ENCODE data around the gene PRLHR.

Gene PRLHR

DNA sequence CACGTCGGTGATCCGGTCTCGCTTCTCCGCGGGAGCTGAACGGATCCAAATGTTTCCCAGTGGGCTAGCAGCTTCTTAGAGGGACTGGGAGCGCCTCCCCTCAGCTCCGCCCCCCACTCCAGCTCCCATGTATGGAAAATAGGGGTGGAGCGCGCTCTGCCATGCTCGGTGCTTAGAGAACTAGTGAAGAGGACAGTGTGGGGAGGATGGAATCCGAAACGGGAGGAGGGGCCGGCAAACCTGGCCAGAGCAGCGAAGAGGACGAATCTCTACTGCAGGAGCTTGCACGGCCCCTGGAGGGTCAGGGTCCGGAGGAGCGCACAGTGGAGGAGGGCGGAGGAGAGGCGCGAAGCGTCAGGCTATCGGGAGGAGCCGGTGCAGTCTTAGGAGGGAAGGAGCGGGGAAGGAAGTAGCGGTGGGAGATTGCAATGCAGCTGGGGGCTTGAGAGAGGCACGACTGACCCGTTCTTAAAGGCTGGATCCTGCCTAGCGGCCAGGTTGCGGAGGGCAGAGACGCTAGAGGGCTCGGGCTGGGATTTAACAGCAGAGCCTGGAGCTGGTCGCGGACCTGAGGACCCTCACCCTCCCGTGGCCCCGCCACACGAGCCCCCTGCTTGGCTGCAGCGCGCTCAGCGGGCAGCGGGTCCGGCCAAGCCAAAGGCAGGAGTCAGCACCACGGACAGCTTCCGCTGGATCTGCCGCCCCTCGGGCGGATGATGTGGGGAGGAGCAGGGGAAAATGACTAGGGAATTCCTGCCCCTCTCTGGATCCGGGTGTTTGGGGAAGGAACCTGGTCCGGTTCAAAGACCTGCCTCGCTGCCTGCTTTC, at the start of gene PRLHR:
PRLHR (minus strand) TSS at position 51 of the 828 bp plus-strand sequence. CDS start 404 bp downstream, outside the sequence.
- H3K9me3 ChIP-seq (ENCODE audit: control insufficient read depth in 1 of 2, low read length in 2 of 2) = no peaks in the 10 kb centered on the region
- H3K36me3 ChIP-seq (ENCODE audit: control insufficient read depth in 1 of 2, insufficient read depth in 2 of 2, low read length in 2 of 2) = no peaks in the 10 kb centered on the region
- no peak within 1 kb of the TSS for H3K9ac ChIP-seq (ENCODE audit: low read depth in 1 of 2, low read length in 2 of 2)
- H3K4me1 ChIP-seq (ENCODE audit: control insufficient read depth in 1 of 2, insufficient read depth in 2 of 2, low read length in 2 of 2) = no peaks in the 10 kb centered on the region
- no peak within 1 kb of the TSS for H3K27ac ChIP-seq (ENCODE audit: low read depth, low read length)
- peak within 1 kb of the TSS in 1 of 2 donors; percentile 25 for H3K4me3 ChIP-seq (ENCODE audit: low read depth in 1 of 2, low read length in 2 of 2)
- peaks cover 25 to 26% of the 10 kb centered on the region in 2 donors for H3K27me3 ChIP-seq (ENCODE audit: control insufficient read depth in 1 of 2, insufficient read depth in 2 of 2, low read length in 2 of 2)

DNA sequence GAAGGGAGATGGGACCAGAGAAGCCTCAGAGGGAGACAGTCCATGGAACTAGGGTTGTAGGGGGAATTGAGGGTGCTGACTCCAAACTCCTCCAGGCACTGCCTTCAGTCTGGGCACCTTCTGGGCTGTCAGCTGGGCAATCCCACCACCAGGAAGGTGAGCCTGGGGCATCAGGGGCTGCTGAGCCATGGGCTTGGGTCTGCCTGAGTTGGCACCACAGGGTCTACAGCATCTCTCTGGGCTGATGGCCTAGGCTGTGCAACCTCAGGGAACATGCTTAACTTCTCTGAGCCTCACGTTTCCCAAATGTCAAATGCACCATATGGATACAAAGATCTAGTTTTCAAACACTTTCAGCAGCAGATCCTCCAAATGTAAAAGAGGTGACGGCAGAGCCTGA, 46.8 kb upstream of the PRLHR start:
- H3K36me3 ChIP-seq (ENCODE audit: control insufficient read depth in 1 of 2, insufficient read depth in 2 of 2, low read length in 2 of 2) = no peaks in the 10 kb centered on the region
- H3K9me3 ChIP-seq (ENCODE audit: control insufficient read depth in 1 of 2, low read length in 2 of 2) = peaks cover 0 to 4% of the 10 kb centered on the region in 2 donors
- H3K4me1 ChIP-seq (ENCODE audit: control insufficient read depth in 1 of 2, insufficient read depth in 2 of 2, low read length in 2 of 2) = no peaks in the 10 kb centered on the region
- H3K9ac ChIP-seq (ENCODE audit: low read depth in 1 of 2, low read length in 2 of 2) = no peak overlapping the region
- no peak overlapping the region for H3K4me3 ChIP-seq (ENCODE audit: low read depth in 1 of 2, low read length in 2 of 2)
- H3K27ac ChIP-seq (ENCODE audit: low read depth, low read length) = no peak overlapping the region
- peaks cover 0 to 2% of the 10 kb centered on the region in 2 donors for H3K27me3 ChIP-seq (ENCODE audit: control insufficient read depth in 1 of 2, insufficient read depth in 2 of 2, low read length in 2 of 2)

DNA sequence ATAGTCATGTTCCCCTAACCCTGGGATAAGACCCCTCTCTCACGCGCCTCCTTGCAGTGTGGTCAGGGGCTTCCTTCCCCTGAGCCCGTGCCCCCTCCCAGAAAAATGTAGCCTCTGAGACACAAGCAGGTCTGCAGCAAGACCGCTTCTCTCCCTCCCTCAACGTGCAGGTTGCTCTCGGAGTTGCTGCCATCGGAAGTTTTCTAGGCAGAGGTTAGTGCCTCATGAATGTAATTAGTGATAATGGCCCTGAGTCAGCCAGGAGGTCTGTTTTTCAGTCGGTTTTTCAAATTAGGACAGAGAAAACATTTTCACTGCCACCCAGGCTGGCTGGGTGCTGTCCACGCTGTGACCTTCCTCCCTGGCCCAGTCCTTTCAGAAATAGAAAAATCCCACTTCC, 43.2 kb upstream of the PRLHR start:
- no peaks in the 10 kb centered on the region for H3K4me1 ChIP-seq (ENCODE audit: control insufficient read depth in 1 of 2, insufficient read depth in 2 of 2, low read length in 2 of 2)
- no peaks in the 10 kb centered on the region for H3K36me3 ChIP-seq (ENCODE audit: control insufficient read depth in 1 of 2, insufficient read depth in 2 of 2, low read length in 2 of 2)
- H3K4me3 ChIP-seq (ENCODE audit: low read depth in 1 of 2, low read length in 2 of 2) = no peak overlapping the region
- peaks cover 0 to 2% of the 10 kb centered on the region in 2 donors for H3K27me3 ChIP-seq (ENCODE audit: control insufficient read depth in 1 of 2, insufficient read depth in 2 of 2, low read length in 2 of 2)
- H3K9ac ChIP-seq (ENCODE audit: low read depth in 1 of 2, low read length in 2 of 2) = no peak overlapping the region
- no peak overlapping the region for H3K27ac ChIP-seq (ENCODE audit: low read depth, low read length)
- peaks cover 0 to 4% of the 10 kb centered on the region in 2 donors for H3K9me3 ChIP-seq (ENCODE audit: control insufficient read depth in 1 of 2, low read length in 2 of 2)

DNA sequence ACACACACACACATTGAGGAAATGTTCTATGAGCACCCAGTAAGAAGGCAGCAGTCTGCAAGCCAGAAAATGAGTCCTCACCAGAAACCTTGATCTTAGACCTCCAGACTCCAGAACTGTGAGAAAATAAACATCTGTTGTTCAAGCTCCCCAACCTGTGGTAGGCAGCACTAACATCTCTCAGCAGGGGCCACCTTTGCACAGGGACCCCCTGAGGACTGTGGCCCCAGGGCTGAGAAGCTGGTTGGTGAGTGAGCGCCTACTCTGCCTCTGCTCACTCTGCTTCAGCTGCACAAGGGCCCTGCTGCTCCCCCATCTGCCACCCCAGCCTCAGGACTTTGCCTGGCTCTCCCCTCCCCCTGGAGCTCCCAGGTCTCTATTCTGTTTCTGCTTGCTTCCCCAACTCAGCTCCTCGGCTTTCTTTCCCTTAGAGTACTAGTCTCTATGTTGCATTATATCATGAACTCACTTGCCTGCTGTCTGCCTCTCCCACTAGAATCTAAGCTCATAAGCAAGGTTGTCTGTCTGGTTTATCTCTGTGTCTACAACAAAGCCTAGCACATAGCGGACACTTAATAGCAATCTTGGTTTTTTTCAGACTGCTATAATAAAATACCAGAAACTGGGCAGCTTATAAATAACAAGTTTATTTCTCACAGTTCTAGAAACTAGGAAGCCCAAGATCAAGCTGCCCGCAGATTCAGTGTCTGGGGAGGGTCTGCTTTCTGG, 40.4 kb upstream of the PRLHR start:
- Histone ChIP-seq H3K27ac (ENCODE audit: low read depth, low read length) (no peak overlapping the region), H3K36me3 (ENCODE audit: control insufficient read depth in 1 of 2, insufficient read depth in 2 of 2, low read length in 2 of 2) (no peaks in the 10 kb centered on the region), H3K4me1 (ENCODE audit: control insufficient read depth in 1 of 2, insufficient read depth in 2 of 2, low read length in 2 of 2) (no peaks in the 10 kb centered on the region), H3K9me3 (ENCODE audit: control insufficient read depth in 1 of 2, low read length in 2 of 2) (peaks cover 0 to 3% of the 10 kb centered on the region in 2 donors), H3K4me3 (ENCODE audit: low read depth in 1 of 2, low read length in 2 of 2) (no peak overlapping the region), H3K9ac (ENCODE audit: low read depth in 1 of 2, low read length in 2 of 2) (no peak overlapping the region), H3K27me3 (ENCODE audit: control insufficient read depth in 1 of 2, insufficient read depth in 2 of 2, low read length in 2 of 2) (peaks cover 0 to 2% of the 10 kb centered on the region in 2 donors)

DNA sequence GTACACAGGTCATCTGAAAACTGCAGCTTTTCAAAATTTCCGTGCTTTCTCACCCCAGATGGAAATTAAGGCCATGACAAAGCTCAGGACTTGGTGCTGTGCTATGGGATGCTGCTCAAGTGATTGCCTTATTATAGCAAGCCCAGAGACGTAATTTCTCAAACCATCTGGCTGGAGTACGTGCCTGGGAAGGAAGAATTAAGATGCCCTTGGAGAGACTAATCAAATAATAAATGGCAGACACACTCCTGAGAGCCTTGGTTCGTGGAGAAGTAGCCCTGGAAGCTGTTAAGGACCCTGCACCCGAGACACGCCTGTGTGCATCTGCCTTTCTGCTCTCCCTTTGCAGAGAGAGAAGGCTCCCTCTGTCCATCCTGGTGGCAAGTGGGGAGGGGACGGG, 38.3 kb upstream of the PRLHR start:
- Histone ChIP-seq H3K27me3 (ENCODE audit: control insufficient read depth in 1 of 2, insufficient read depth in 2 of 2, low read length in 2 of 2) (no peaks in the 10 kb centered on the region), H3K9ac (ENCODE audit: low read depth in 1 of 2, low read length in 2 of 2) (no peak overlapping the region), H3K9me3 (ENCODE audit: control insufficient read depth in 1 of 2, low read length in 2 of 2) (no peaks in the 10 kb centered on the region), H3K36me3 (ENCODE audit: control insufficient read depth in 1 of 2, insufficient read depth in 2 of 2, low read length in 2 of 2) (no peaks in the 10 kb centered on the region), H3K27ac (ENCODE audit: low read depth, low read length) (no peak overlapping the region), H3K4me1 (ENCODE audit: control insufficient read depth in 1 of 2, insufficient read depth in 2 of 2, low read length in 2 of 2) (no peaks in the 10 kb centered on the region), H3K4me3 (ENCODE audit: low read depth in 1 of 2, low read length in 2 of 2) (no peak overlapping the region)

DNA sequence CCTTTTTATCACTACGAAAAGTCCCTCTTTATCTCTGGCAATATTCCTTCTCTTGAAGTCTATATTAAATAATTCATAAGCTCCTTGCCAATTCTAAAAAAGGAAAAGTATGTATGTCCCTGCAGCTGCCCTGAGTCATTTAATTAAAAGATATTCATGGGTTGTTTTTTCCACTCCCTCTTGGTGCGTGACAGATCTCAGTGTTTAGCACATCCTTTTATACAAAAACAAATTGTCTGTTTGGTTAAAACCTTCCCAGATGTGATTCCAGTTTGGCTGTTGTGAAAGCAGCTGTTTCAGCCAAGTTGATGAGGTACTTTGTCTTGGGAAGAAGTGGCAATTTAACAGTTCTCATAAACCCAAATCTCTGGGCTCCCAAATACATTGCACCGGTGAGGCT, 33.8 kb upstream of the PRLHR start:
- no peak overlapping the region for H3K27ac ChIP-seq (ENCODE audit: low read depth, low read length)

DNA sequence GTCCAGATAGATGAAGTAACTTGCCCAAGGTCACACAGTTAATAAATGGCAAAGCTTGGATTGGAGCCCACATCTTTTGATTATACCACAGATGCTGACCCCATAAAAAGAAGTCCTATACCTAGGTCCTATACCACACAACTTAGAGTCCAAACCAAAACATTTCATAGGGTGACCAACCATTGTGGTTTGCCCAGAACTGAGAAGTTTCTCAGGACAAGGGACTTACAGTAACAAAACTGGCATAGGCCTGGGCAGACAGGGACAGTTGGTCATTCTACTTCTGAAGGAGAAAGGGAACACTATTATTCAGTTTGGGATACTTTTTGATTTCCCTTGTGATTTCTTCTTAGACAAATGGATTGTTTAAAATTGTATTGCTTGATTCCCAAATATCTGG, 32.9 kb upstream of the PRLHR start:
- H3K27ac ChIP-seq (ENCODE audit: low read depth, low read length) = no peak overlapping the region
- H3K9ac ChIP-seq (ENCODE audit: low read depth in 1 of 2, low read length in 2 of 2) = no peak overlapping the region
- no peaks in the 10 kb centered on the region for H3K4me1 ChIP-seq (ENCODE audit: control insufficient read depth in 1 of 2, insufficient read depth in 2 of 2, low read length in 2 of 2)
- H3K9me3 ChIP-seq (ENCODE audit: control insufficient read depth in 1 of 2, low read length in 2 of 2) = no peaks in the 10 kb centered on the region
- no peaks in the 10 kb centered on the region for H3K36me3 ChIP-seq (ENCODE audit: control insufficient read depth in 1 of 2, insufficient read depth in 2 of 2, low read length in 2 of 2)
- H3K4me3 ChIP-seq (ENCODE audit: low read depth in 1 of 2, low read length in 2 of 2) = no peak overlapping the region
- H3K27me3 ChIP-seq (ENCODE audit: control insufficient read depth in 1 of 2, insufficient read depth in 2 of 2, low read length in 2 of 2) = no peaks in the 10 kb centered on the region

More for the DNA sequence above, 33.8 kb upstream of the PRLHR start:
- Histone ChIP-seq H3K4me3 (ENCODE audit: low read depth in 1 of 2, low read length in 2 of 2) (no peak overlapping the region), H3K36me3 (ENCODE audit: control insufficient read depth in 1 of 2, insufficient read depth in 2 of 2, low read length in 2 of 2) (no peaks in the 10 kb centered on the region), H3K9ac (ENCODE audit: low read depth in 1 of 2, low read length in 2 of 2) (no peak overlapping the region), H3K9me3 (ENCODE audit: control insufficient read depth in 1 of 2, low read length in 2 of 2) (no peaks in the 10 kb centered on the region), H3K4me1 (ENCODE audit: control insufficient read depth in 1 of 2, insufficient read depth in 2 of 2, low read length in 2 of 2) (no peaks in the 10 kb centered on the region), H3K27me3 (ENCODE audit: control insufficient read depth in 1 of 2, insufficient read depth in 2 of 2, low read length in 2 of 2) (no peaks in the 10 kb centered on the region)

DNA sequence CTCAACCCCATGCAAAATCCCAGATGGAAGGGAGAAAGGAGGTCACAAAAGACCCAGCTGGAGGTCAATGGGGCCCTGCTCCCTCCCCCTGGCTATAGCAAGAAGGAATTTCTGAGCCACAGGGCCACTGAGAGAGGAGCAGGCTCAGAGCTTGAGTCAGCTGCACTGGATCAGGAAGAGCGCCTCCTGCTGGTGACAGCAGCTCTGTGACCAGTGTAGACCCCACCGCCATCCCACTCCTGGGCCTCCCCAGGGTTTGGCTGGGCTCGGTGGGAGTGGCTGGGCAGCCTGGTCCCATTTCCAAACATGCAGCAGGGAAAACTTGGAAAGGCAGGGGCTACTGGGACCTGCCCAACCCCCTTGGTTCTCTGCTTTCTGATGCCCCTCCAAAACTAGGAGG, 31.5 kb upstream of the PRLHR start:
- Histone ChIP-seq H3K4me1 (ENCODE audit: control insufficient read depth in 1 of 2, insufficient read depth in 2 of 2, low read length in 2 of 2) (no peaks in the 10 kb centered on the region), H3K36me3 (ENCODE audit: control insufficient read depth in 1 of 2, insufficient read depth in 2 of 2, low read length in 2 of 2) (no peaks in the 10 kb centered on the region), H3K9ac (ENCODE audit: low read depth in 1 of 2, low read length in 2 of 2) (no peak overlapping the region), H3K9me3 (ENCODE audit: control insufficient read depth in 1 of 2, low read length in 2 of 2) (no peaks in the 10 kb centered on the region), H3K4me3 (ENCODE audit: low read depth in 1 of 2, low read length in 2 of 2) (no peak overlapping the region), H3K27ac (ENCODE audit: low read depth, low read length) (no peak overlapping the region), H3K27me3 (ENCODE audit: control insufficient read depth in 1 of 2, insufficient read depth in 2 of 2, low read length in 2 of 2) (no peaks in the 10 kb centered on the region)

DNA sequence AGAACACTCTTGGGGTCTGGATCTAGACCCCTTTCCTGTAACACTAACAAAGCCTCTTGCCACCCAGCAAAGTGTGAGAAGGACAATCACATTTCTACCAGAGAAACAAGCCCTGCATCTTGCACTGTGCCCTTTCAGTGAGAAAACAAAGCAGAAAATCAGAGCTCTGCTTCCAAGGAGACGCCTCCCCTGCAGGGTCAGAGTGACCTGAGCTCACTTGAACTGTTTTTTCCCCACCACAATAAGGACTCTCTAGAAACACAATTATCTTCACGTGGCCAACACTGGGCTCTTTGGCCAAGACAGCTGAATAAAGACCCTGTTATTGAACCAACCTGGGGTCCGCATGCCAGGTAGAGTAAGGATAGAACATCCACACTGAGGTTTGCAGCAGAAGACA, 30.1 kb upstream of the PRLHR start:
- Histone ChIP-seq H3K27ac (ENCODE audit: low read depth, low read length) (no peak overlapping the region), H3K4me3 (ENCODE audit: low read depth in 1 of 2, low read length in 2 of 2) (no peak overlapping the region), H3K4me1 (ENCODE audit: control insufficient read depth in 1 of 2, insufficient read depth in 2 of 2, low read length in 2 of 2) (no peaks in the 10 kb centered on the region), H3K9me3 (ENCODE audit: control insufficient read depth in 1 of 2, low read length in 2 of 2) (no peaks in the 10 kb centered on the region), H3K27me3 (ENCODE audit: control insufficient read depth in 1 of 2, insufficient read depth in 2 of 2, low read length in 2 of 2) (no peaks in the 10 kb centered on the region), H3K9ac (ENCODE audit: low read depth in 1 of 2, low read length in 2 of 2) (no peak overlapping the region), H3K36me3 (ENCODE audit: control insufficient read depth in 1 of 2, insufficient read depth in 2 of 2, low read length in 2 of 2) (no peaks in the 10 kb centered on the region)

DNA sequence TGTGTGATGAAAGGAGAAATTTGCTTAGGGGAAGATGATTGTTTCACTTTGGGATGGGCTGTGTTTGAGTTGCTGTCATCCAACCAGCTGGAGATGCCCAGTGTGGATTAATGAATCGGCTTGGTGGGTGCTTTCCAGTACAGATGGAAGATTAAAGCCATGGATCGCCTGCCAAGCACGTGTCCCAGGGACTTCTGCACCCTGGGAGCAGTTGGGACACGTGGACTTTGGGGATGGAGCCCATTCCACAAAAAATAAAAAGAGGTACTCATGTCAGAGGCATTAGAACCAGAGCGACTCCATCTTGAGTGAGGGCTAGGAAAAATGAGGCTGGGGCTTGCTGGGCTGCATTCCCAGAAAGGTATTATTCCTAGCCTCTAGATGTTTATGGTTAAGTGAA, 29.3 kb upstream of the PRLHR start:
- H3K27ac ChIP-seq (ENCODE audit: low read depth, low read length) = no peak overlapping the region
- no peaks in the 10 kb centered on the region for H3K36me3 ChIP-seq (ENCODE audit: control insufficient read depth in 1 of 2, insufficient read depth in 2 of 2, low read length in 2 of 2)
- no peak overlapping the region for H3K4me3 ChIP-seq (ENCODE audit: low read depth in 1 of 2, low read length in 2 of 2)
- H3K27me3 ChIP-seq (ENCODE audit: control insufficient read depth in 1 of 2, insufficient read depth in 2 of 2, low read length in 2 of 2) = no peaks in the 10 kb centered on the region
- no peaks in the 10 kb centered on the region for H3K9me3 ChIP-seq (ENCODE audit: control insufficient read depth in 1 of 2, low read length in 2 of 2)
- H3K4me1 ChIP-seq (ENCODE audit: control insufficient read depth in 1 of 2, insufficient read depth in 2 of 2, low read length in 2 of 2) = no peaks in the 10 kb centered on the region
- H3K9ac ChIP-seq (ENCODE audit: low read depth in 1 of 2, low read length in 2 of 2) = no peak overlapping the region
